HG03280 (cell line): Measurements from ENCODE around the gene ARMC5.
"Not testable (repeated sequence)": the region's sequence is repeated elsewhere in the genome, so short reads cannot be mapped to it uniquely, and the experiment has no call there.

Source experiments
- ATAC-seq: cut with Tn5 transposase; IDR thresholded peaks from one replicate; pipeline ENCODE4 v1.9.1; 2021; ENCODE audit warnings: mild to moderate bottlenecking, moderate library complexity; ENCODE audit not compliant: unreplicated experiment

The ARMC5 gene

GRCh38 chr16:31430380-31431052, 28.8 kb upstream of the ARMC5 start:
- ATAC-seq: no peak

DNA sequence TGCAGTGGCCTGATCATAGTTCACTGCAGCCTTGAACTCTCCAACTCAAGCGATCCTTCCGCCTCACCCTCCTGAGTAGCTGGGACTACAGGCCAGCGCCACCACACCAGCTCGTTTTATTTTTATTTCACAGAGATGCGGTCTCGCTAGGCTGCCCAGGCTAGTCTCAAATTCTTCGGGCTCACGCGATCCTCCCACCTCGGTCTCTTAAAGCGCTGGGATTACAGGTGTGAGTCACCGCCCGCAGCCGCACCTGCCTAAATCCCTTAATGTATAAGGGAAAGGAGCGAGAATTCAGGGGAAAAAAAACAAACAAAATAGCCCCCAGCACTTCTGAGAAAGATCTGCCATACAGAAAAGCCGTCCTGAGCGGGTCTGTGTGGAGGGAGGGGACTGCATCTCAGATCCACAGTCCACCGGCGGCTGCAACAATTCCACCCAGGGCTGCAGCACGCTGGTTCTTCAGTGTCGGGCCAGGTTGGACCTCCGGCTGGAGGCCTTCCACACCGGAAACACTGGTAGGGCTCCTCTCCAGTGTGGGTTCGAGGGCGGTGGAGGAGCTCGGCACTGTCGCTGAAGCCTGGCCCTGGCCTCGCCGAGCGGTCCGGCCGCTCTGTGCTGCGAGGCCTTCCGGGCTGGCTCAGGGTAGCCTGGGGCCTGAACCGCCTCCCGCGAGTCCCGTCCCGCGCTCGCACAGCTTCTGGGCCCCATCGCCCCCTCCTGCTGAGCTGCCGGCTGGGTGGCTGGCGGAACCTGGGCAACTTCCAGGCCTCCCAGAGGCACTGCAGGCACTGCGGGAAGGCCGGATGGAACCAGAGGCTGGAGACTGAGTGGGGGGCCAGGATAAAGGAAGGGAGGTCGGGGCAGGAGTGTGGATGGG, 23.7 kb upstream of the ARMC5 start:
- no peak for ATAC-seq

DNA sequence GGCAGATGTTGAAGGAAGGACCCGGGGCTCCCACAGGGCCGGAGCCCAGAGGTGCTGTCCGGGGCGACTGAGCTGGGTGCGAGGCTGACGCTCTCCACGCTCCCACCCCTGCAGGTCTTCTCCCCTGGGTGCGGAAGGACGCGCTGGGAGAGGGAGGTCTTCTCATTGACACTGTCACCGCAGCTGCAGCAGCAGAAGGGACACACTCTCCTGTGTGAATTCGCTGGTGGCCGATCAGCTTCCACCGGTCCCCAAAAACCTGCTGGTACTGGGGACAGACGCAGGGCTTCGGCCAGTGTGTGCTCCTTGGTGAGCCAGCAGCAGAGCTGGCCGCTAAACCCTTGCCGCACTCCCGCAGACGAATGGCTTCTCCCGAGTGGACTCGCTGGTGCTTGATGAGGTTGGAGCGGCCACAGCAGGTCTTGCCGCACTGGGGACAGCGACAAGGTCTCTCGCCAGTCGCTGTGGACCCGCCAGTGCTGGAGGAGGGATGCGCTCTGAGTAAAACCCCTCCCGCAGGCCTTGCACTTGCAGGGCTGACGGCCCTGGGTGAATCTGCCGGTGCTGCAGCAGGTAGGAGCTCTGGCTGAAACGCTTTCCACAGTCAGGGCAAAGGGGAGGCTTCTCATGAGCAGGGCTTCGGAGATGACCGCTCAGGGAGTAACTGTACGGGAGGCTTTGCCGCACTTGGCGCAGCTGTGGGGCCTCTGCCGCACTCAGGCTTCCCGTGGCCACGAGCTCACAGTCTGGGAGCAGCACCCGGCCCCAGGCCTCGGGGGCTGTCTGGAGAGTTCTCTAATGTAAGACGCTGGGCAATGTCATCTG, 22.9 kb upstream of the ARMC5 start:
- no peak for ATAC-seq

GRCh38 chr16:31438414-31438813, 20.9 kb upstream of the ARMC5 start:
- no peak for ATAC-seq

GRCh38 chr16:31439023-31439422, 20.3 kb upstream of the ARMC5 start:
- not testable (repeated sequence) for ATAC-seq

GRCh38 chr16:31439519-31439918, 19.8 kb upstream of the ARMC5 start:
- no peak for ATAC-seq

DNA sequence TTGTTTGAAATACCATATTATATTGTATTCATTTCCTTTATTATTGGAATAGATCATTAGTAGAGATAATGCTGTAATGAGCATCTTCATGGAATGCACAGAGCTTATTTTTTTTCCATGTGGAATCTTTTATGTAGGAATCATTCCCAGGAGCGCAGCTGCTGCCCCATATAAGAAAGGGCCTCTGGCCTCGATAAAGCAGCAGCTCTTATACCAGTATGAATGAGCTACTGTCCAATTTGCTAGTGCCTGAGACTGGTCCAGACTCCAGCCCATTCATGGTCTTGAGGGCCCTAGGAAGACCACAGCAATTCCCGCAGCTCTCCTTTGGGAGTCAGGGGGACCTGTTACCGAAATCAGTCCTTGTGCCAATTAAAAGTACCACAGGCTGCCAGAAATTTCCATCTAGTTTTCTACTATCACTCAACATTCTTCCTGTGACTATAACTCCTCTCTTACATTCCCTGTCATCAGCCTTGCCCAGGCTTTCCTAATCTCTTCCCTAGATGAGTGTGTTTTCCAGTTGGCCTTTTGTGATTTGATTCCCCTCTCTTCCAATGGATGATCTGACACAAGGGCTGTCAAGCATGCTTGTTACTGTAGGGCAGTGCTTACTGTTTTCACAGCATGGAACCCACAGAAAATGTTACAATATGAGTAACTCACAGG, 18.7 kb upstream of the ARMC5 start:
- no peak for ATAC-seq

DNA sequence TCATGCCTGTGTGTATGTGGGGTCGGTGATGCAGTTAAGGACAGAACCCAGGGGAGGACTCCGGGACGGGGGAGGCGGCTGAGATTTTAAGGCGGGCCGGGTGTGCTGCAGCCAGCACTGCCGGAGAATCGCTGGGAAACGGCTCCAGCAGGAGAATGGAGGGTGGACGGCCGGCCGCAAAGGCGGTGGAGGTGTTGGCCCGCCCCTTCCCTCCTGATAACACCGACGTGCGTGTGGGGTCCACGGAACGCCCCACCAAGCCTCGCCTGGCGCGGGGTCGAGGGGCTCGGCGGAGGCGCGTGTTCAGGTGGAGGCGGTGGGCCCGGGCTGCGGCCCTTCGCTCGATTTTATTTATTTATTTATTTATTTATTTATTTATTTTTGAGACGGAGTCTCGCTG, 17.3 kb upstream of the ARMC5 start:
- ATAC-seq: no peak

- ATAC-seq: not testable (repeated sequence)
Observed at GRCh38 chr16:31445931-31446330, 13.4 kb upstream of the ARMC5 start.

- no peak for ATAC-seq
Observed at GRCh38 chr16:31451201-31451600, 8.1 kb upstream of the ARMC5 start.

- no peak for ATAC-seq
Observed at GRCh38 chr16:31451681-31452351, 7.5 kb upstream of the ARMC5 start.

DNA sequence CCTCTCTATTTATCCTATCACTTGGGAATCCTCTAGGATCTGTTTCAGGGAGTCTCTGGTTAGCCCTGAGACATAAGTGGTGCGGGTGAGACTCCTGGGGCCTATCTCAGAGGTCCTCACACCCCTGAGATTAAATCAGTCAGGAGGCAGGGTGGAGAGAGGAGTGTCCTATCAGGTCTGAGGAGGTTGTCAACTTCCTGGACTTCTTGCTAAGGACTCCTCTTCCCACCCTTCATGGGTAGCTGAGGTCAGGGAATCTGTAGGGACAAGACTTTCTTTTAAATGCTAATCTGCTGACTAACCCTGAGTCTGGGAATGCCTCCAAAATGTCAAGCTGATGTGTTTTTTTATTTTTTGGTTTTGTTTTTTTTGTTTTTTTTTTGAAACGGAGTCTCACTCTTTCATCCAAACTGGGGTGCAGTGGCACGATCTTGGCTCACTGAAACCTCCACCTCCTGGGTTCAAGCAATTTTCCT, 6.6 kb upstream of the ARMC5 start:
- ATAC-seq: no peak

- ATAC-seq: no peak
Observed at GRCh38 chr16:31453255-31454204, 5.8 kb upstream of the ARMC5 start.

DNA sequence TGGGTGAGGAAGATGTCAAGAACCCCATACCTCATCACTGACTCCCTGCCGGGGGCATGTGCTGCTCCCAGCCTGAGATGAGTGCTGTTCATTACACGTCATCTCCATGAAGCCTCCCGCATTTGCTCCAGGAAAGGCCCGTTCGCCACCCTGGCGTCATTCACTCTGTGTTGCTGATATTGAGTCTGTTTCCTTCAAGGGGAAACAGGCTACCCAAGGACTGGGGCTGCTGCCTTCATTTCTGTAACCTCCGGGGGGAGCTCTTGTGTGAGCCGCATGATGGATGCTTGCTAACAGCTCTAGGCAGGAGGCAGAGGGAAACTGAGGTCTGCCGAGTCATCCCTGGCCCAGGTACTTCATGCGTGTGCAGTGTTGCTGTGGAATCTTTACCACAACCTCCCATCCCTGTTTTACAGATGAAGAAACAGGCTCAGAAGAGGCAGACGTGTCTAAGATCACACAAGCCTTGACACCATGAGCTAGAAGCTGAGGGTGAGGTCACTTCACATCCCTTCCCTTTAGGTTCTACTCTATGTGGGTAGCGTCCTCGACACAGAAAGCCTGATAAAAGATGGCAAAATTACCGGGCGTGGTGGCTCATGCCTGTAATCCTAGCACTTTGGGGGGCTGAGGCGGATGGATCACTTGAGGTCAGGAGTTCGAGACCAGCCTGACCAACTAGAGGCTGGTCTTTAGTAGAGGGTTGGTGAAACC, 3.5 kb upstream of the ARMC5 start:
- ATAC-seq: no peak

GRCh38 chr16:31456988-31457360, 2.3 kb upstream of the ARMC5 start:
- ATAC-seq: no peak

GRCh38 chr16:31458073-31458843, 1.0 kb upstream of the ARMC5 start:
- ATAC-seq: no peak

- peak; percentile 72 for ATAC-seq
Observed at GRCh38 chr16:31459687-31460581, 633 bp downstream of the ARMC5 start.
